Activated CD8-positive, alpha-beta T cell treated with anti-CD3 and anti-CD28 coated beads for 36 hours (primary cell): ENCODE results near the gene CSTB. TPM values are rescaled to one million over a fixed set of nuclear protein-coding genes. Genes with fewer than 3 reads are reported as not detected.

Source experiments
- ATAC-seq: fragments of 200-7000 bp; cut with Tn5 transposase; one replicate; pipeline ENCODE4 v1.10.0; 2021; ENCODE audit warnings: mild to moderate bottlenecking, moderate library complexity
- CTCF ChIA-PET: fragments of 350-600 bp; sonication (Branson Sonifier 250); formaldehyde crosslinking; loops from one replicate; lab custom pipeline; 2021; ENCODE audit warnings: antibody characterized with exemption; lab: Charles Lee
- POLR2A ChIA-PET: fragments of 350-600 bp; sonication (Branson Sonifier 250); formaldehyde crosslinking; loops from one replicate; lab custom pipeline; 2021; ENCODE audit warnings: antibody characterized with exemption; lab: Charles Lee
- DNase-seq: peaks from one replicate; pipeline ENCODE4 v3.0.0-alpha.2; 2020
- H3K27ac Mint-ChIP-seq: one replicate; pipeline ENCODE4 v1.8.0; 2021; ENCODE audit warnings: mild to moderate bottlenecking, mixed read lengths
- H3K27me3 Mint-ChIP-seq: one replicate; pipeline ENCODE4 v1.8.0; 2021; ENCODE audit warnings: mixed read lengths
- H3K36me3 Mint-ChIP-seq: one replicate; pipeline ENCODE4 v1.8.0; 2021; ENCODE audit warnings: low read depth, mixed read lengths
- H3K4me1 Mint-ChIP-seq: one replicate; pipeline ENCODE4 v1.8.0; 2021; ENCODE audit warnings: low read depth, mixed read lengths
- H3K4me3 Mint-ChIP-seq: one replicate; pipeline ENCODE4 v1.8.0; 2021; ENCODE audit warnings: mild to moderate bottlenecking, moderate library complexity, mixed read lengths
- H3K9me3 Mint-ChIP-seq: one replicate; pipeline ENCODE4 v1.8.0; 2021; ENCODE audit warnings: mixed read lengths
- intact Hi-C: fragments of 100-400 bp; cut with micrococcal nuclease; formaldehyde crosslinking; loops from one replicate; pipeline ENCODE4 v1.10.0; 2022
- total RNA-seq, 2 experiments: library from RNA; stranded (reverse); gene quantifications; one replicate each; pipeline ENCODE4 v1.2.3, GENCODE V29; 2021
- TF ChIP-seq, protein P1 (sequence below): fragments of 200-600 bp; IDR thresholded peaks from one replicate; pipeline ENCODE4 v1.8.0; 2022; ENCODE audit warnings: antibody characterized with exemption, mild to moderate bottlenecking

Gene CSTB
- total RNA-seq, 2 experiments from 2014 or later, result 18.6 to 20.7 TPM

DNA sequence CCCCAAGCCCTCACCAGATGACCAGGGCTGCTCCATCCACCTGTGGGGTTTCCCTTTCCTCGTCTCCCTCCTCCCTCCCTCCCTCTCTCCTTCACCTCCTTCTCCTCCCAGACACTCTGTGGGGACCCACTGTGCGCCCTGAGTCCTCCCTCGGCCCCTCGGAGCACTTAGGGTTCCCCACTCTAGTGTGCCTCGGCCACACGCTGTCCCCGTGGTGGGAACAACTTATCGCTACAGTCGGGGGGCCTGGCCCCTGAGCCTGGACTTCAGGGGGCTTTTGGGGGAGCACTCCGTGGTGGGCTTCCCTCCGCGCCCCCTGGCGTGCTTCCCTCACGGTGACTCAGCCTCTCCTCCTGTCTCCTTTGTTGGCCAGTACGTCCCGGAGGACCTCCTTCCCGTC is 27.5 kb downstream of the CSTB start:
- intact Hi-C loops, result no loop called here
- Mint-ChIP-seq H3K4me1 (no peaks in the 10 kb centered on the region), H3K36me3 (peaks cover 20% of the 10 kb centered on the region), H3K9me3 (no peaks in the 10 kb centered on the region), H3K27ac (no peak overlapping the region), H3K4me3 (no peak overlapping the region), H3K27me3 (no peaks in the 10 kb centered on the region)
- ATAC-seq (no peak), DNase-seq (no peak)
- TF ChIP-seq, protein P1, sequence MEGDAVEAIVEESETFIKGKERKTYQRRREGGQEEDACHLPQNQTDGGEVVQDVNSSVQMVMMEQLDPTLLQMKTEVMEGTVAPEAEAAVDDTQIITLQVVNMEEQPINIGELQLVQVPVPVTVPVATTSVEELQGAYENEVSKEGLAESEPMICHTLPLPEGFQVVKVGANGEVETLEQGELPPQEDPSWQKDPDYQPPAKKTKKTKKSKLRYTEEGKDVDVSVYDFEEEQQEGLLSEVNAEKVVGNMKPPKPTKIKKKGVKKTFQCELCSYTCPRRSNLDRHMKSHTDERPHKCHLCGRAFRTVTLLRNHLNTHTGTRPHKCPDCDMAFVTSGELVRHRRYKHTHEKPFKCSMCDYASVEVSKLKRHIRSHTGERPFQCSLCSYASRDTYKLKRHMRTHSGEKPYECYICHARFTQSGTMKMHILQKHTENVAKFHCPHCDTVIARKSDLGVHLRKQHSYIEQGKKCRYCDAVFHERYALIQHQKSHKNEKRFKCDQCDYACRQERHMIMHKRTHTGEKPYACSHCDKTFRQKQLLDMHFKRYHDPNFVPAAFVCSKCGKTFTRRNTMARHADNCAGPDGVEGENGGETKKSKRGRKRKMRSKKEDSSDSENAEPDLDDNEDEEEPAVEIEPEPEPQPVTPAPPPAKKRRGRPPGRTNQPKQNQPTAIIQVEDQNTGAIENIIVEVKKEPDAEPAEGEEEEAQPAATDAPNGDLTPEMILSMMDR, result no peak
- POLR2A ChIA-PET, result no interaction called here
- CTCF ChIA-PET, result no interaction called here

GRCh38 chr21:43745772-43746517 is 30.2 kb downstream of the CSTB start:
- intact Hi-C loops, result no loop called here
- POLR2A ChIA-PET, result interaction anchor here (1.4 kb wide), 1 partner anchor 22 kb away, joined by 3 read pairs; no protein-coding TSS in a partner anchor
- H3K27ac Mint-ChIP-seq, result no peak overlapping the region
- TF ChIP-seq, protein P1, result no peak
- CTCF ChIA-PET, result no interaction called here
- no peaks in the 10 kb centered on the region for H3K9me3 Mint-ChIP-seq
- no peak overlapping the region for H3K4me3 Mint-ChIP-seq
- no peak for ATAC-seq
- H3K4me1 Mint-ChIP-seq, result no peaks in the 10 kb centered on the region
- no peak for DNase-seq
- peaks cover 14% of the 10 kb centered on the region for H3K36me3 Mint-ChIP-seq
- H3K27me3 Mint-ChIP-seq, result no peaks in the 10 kb centered on the region

- POLR2A ChIA-PET, result interaction anchor here (1.4 kb wide), 1 partner anchor 20 kb away, joined by 3 read pairs; no protein-coding TSS in a partner anchor
- peaks cover 13% of the 10 kb centered on the region for H3K36me3 Mint-ChIP-seq
- no peaks in the 10 kb centered on the region for H3K9me3 Mint-ChIP-seq
- H3K27me3 Mint-ChIP-seq, result no peaks in the 10 kb centered on the region
- H3K27ac Mint-ChIP-seq, result no peak overlapping the region
- H3K4me3 Mint-ChIP-seq, result no peak overlapping the region
- CTCF ChIA-PET, result no interaction called here
- peaks cover 4% of the 10 kb centered on the region for H3K4me1 Mint-ChIP-seq
- no peak for ATAC-seq
- DNase-seq, result no peak
- TF ChIP-seq, protein P1, result no peak
- intact Hi-C loops, result no loop called here
Observed at GRCh38 chr21:43744725-43745124, 31.4 kb downstream of the CSTB start.

- ChIA-PET CTCF (no interaction called here), POLR2A (no interaction called here)
- H3K4me1 Mint-ChIP-seq, result peaks cover 8% of the 10 kb centered on the region
- DNase-seq (no peak), ATAC-seq (no peak)
- intact Hi-C loops, result no loop called here
- H3K27ac Mint-ChIP-seq, result no peak overlapping the region
- no peak overlapping the region for H3K4me3 Mint-ChIP-seq
- no peaks in the 10 kb centered on the region for H3K9me3 Mint-ChIP-seq
- TF ChIP-seq, protein P1, result no peak
- peaks cover 17% of the 10 kb centered on the region for H3K36me3 Mint-ChIP-seq
- H3K27me3 Mint-ChIP-seq, result no peaks in the 10 kb centered on the region
Observed at GRCh38 chr21:43743947-43744346, 32.2 kb downstream of the CSTB start.

DNA sequence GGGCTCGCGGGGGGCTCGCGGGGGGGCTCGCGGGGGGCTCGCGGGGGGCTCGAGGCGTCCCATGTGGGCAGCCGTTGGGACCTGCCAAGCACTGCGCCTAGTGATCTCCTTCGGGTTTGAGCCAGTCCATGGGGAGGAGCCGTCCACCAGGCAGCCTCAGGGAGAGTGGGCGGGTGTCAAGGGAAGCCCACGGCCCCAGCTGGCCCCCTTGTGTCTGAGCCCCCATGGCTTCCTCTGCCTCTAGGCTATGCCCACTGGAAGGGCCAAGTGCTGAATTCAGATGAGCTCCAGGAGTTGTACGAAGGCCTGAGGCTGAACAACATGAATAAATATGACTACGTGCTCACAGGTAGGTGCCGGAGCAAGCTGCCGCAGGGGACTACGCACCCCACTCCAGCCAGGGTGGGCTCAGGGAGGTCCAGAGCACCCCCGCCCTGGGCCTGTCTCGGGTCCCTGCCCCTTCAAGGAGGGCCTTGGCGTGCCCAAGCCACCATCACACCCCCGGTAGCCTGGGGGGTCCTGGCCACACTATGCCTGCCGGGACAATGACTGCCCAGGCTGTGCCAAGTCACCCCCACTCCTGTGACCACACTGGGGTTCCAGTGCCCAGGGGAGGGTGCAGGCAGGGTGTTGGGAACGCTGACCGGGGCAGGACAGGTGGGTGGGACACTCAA is 34.5 kb downstream of the CSTB start:
- H3K4me1 Mint-ChIP-seq, result peaks cover 8% of the 10 kb centered on the region

More for the DNA sequence above, 34.5 kb downstream of the CSTB start:
- DNase-seq (no peak), ATAC-seq (no peak)
- POLR2A ChIA-PET, result interaction anchor here (1.6 kb wide), 1 partner anchor 13 kb away, joined by 6 read pairs; no protein-coding TSS in a partner anchor
- Mint-ChIP-seq H3K27me3 (no peaks in the 10 kb centered on the region), H3K36me3 (peaks cover 22% of the 10 kb centered on the region), H3K27ac (no peak overlapping the region), H3K9me3 (no peaks in the 10 kb centered on the region), H3K4me3 (no peak overlapping the region)
- intact Hi-C loops, result no loop called here
- TF ChIP-seq, protein P1, result no peak
- CTCF ChIA-PET, result no interaction called here
